HG02610 (cell line): ENCODE data around the gene KRT15.

Experiments used
- ATAC-seq: cut with Tn5 transposase; IDR thresholded peaks from one replicate; pipeline ENCODE4 v1.9.1; 2021; ENCODE audit warnings: mild to moderate bottlenecking, moderate library complexity; ENCODE audit not compliant: unreplicated experiment

KRT15 gene

DNA sequence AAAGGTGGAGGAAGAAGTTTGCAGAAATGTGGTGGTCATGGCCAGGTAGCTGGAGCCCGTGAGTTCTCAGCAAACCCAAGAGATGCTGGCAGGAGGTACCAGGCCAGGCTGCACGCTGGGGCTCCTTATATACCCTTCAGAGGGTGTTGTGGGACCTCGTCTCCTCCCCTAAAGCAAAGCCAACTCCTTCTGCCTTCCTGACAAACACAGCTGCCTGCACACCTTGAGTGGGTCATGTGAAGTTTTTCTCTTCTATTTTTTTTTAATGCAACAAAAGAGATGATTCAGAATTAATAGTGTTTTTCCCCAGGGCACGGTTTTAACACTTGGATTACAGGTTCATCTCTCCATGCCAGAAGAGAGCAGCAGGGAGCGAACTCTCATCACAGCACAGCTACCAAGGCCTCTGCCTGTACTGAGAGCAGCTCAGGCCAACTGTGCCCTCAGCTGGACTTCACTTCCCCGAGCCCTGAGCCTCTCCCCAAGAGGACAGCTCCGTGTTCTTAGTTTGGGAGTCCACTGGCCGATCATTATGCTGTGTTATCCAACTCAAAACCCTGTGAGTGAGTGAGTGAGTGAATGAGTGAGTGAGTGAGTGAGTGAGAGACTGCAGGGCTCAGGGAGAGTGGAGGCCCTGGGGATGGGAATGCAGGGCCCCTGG, at the start of gene KRT15:
TSS of gene KRT15 (minus strand) at position 102 of the 661 bp plus-strand sequence. CDS start at position 39, 63 bp downstream.
- ATAC-seq = no peak

- ATAC-seq = no peak
These were observed 48.6 kb upstream of the KRT15 start for GRCh38 chr17:41567317-41567716.

GRCh38 chr17:41565338-41565737, 46.6 kb upstream of the KRT15 start:
- no peak for ATAC-seq

GRCh38 chr17:41563607-41564170, 45.0 kb upstream of the KRT15 start:
- no peak for ATAC-seq

DNA sequence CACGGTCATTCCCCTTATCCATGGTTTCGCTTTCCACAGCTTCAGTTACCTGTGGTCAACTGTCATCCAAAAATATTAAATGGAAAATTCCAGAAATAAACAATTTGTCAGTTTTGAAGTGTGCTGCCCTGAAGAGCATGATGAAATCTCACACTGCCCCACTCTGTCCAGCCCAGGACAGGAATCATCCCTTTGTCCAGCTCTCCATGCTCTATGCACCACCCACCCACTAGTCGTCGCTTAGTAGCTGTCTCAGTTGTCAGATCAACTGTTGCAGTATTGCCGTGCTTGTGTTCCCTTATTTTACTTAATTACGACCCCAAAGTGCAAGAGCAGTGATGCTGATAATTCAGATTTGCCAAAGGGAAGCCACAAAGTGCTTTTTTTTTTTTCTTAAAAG, 42.9 kb upstream of the KRT15 start:
- ATAC-seq = no peak

DNA sequence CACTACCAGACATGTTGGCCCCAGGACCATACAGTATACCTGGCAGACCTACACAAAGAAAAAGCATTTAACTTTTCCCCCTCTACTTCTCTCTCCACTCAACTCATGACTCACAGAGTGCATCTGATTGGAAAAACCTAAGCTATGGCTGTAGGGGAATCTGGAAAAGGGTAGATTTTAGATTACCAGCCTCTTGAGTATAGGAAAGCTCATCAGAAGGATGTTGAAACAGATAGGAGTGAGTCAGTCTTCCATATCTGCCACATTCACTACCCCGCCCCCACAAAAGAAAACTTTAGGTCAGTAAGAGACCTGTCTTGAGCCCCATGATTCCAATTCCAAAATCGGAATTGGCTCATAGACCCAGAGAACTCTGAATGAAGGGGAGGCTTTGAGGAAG, 40.9 kb upstream of the KRT15 start:
- no peak for ATAC-seq

DNA sequence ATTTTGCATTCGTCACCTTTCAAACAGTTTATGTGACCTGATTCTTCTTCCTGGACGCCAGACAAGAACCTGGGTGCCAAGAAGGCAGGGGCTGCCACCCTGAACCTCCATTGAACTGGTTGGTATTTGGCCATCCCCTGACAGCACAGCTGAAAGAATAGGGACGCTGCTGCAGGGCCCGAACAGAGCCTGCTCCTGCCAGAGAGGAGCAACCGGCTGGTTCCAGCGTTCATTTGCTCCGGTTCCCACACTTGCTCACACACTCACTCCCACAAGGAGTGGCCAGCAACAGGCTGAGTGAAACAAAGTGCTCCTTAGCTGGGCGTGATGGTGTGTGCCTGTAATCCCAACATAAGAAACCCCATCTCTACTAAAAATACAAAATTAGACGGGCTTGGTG, 38.2 kb upstream of the KRT15 start:
- ATAC-seq = no peak

DNA sequence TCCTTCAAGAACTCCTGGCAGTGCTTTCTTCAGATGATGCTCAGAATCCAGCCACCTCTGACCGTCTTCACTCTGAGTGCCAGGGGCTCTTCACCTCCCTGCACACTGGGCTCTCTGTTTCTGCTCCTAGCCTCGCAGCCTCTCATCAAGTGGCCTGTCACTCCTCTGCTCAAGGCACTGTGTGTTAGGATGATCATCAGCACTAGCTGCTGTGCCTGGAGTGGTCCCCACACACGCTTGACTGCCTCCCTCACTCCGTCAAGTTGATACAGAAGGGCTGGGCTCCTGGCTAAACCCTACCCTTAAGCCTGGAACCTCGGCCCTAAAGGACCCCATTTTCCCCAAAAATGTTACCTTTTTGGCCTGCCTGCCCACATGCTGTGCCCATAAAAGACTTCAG, 37.6 kb upstream of the KRT15 start:
- no peak for ATAC-seq

- ATAC-seq = no peak
These were observed 36.6 kb upstream of the KRT15 start for GRCh38 chr17:41555105-41555887.

DNA sequence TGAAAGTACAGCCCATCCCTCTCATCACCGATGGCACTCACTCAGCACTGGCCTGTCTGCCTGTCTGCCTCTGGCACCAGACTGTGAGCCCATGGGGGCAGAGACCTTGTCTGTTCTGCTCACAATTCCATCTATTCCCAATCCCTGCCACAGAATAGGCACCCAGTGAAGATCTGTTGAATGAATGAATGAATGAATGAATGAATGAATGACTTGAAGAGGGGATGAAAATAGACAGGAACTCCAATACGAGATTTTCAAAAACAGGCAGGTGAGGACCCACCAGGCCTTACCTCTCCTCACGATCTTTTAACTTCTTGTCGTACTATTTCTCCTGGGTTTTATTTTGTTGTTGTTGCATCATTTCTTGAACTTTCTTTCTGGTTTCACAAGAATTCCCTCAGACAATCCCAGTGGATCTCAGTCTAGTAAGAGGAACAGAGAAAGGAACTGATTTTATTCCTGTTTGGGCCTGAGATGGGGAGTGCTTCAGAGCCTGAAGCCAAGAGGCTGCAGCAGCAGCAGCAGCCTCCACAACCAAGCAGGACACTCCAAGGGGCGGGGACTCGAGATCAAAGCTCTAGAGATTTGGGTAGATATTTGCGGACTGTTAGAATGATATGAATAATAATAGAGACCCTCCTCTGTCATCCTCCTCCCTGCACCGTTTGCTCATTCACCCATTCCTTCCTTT, 35.4 kb upstream of the KRT15 start:
- ATAC-seq = no peak

DNA sequence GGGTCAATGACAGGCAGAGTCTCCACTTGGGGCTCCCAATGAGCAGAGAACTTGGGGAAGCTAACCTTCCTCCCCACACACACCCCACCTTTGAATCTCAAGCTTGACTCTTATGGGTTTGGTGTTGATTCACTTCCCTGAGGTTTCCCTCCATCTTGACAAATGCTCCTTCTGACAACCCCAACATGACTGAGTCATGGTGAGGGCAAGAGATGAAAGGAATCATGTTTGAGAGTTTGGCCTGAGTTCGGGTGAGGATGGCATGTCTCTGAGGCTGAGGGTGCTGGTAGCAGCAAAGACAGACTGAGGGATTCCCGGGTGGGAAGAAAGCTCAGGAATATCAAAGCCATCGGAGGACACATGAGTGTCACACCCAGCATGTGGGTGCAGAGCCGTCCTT, 34.5 kb upstream of the KRT15 start:
- ATAC-seq = no peak

DNA sequence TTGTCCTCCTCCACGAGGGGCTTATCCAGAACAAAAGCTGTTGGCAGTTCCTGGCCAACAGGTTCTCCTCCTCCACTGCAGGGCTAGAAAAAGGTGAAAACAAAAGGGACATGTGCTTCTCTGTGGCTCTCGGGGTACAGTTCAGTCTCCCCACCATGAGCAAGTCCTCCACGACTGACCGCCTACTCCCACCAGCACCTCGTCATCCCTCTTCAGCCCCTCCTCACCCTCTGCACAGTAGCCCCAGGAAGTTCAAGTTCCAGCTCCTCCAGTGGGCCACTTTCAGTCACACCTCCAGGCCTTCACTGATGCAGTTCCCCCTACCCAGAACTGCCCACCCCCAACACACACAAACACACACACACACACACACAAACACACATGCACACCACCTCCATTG, 33.8 kb upstream of the KRT15 start:
- no peak for ATAC-seq

DNA sequence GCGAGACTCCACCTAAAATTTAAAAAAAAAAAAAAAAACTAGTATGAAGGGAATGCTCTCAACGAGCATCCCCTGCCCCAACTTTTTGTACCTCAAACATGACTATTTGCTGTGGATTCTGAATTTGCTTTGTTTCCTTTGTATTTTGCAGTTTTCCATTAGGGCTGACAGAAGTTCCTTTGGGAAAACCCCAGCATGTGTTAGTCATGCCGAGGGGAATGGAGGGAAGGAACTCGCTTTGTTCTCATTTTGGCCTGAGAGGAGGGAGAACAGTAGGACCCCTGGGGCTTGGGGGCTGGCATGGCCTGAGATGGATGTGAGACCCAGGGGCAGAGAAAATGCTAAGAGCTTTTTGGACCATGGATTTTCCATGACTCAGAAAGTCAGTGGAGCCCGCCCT, 32.7 kb upstream of the KRT15 start:
- ATAC-seq = no peak

GRCh38 chr17:41549596-41550039, 30.9 kb upstream of the KRT15 start:
- ATAC-seq = no peak

- ATAC-seq = no peak
These were observed 30.3 kb upstream of the KRT15 start for GRCh38 chr17:41548844-41549595.

DNA sequence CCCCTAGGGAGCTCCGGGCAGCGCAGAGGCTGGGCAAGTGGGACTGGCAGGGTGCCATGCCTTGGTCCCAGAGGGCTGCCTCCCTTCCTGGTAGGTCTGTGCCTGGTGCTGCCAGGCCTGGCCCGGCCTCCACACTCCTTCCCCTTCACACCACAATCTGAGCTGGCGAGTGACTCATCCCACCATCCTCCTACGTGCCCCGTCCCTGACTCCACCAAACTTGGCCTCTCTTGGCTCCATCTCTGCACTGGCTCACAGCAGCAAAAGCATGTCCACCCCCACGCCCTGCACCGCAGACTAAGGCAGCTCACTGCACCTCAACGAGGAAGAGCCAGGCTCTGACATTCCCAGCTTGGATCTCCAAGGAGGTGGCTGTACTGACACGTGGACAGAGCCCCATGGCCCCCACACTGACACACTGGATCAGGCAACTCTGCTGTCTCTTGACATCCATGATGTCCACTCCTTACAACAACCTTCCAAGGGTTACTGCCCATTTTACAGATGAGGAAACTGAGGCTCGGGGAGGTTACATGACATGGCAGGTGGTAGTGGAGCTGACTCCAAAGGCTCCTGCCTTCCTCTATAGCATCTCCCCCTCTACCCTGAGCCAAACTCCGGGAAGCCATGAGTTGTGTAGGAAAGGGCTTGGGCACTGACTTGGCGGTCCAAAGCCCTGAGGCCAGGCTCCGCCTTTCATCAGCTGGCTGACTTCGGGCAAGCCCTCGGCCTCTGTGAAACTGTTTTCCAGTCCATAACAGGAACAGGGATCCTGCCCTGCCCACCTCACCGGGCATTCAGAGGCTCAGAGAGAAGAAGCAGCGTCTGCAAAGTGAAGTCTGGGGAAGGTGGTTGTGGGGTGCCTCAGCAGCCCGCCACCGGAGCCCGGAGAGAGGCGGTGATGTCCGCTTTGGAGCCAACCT, 29.5 kb upstream of the KRT15 start:
- no peak for ATAC-seq

DNA sequence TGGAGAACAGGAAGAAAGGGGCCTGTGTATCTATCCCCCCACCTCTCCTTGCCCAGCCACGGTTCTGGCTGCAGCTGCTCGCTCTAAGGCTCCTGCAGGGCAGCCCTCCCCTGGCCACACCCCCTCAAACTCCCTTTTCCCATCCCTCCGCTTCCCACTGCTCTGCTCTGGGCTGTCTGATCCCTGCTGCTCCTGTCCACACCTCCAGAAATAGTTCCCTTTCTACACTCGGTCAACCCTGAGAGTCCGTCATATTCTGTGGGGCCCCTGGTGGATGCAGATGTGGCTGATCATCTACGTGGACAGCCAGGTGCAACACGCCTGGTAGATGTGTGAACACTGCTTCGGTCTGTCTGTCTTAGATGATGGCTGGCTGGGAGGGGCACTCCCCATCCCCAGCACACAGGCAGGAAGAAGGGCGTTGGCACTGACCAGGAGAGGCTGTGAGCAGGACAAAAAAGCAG, 28.7 kb upstream of the KRT15 start:
- no peak for ATAC-seq

GRCh38 chr17:41546819-41547218, 28.1 kb upstream of the KRT15 start:
- ATAC-seq = no peak

- no peak for ATAC-seq
These were observed 27.2 kb upstream of the KRT15 start for GRCh38 chr17:41545829-41546410.
